Fibroblast of skin of abdomen (primary cell): ENCODE data around the gene ZNF264.

Experiments
- DNase-seq: peaks from one replicate; pipeline ENCODE4 v3.0.0-alpha.2; 2013

Gene ZNF264

GRCh38 chr19:57245959-57246358 lies 54.7 kb downstream of the ZNF264 start:
- no peak for DNase-seq

- DNase-seq, result no peak
Measured at GRCh38 chr19:57248646-57249045, 57.3 kb downstream of the ZNF264 start.

GRCh38 chr19:57249329-57249728 lies 58.0 kb downstream of the ZNF264 start:
- no peak for DNase-seq

- peak; percentile 9 for DNase-seq
Measured at GRCh38 chr19:57253767-57254166, 62.5 kb downstream of the ZNF264 start.

GRCh38 chr19:57262044-57262443 lies 70.7 kb downstream of the ZNF264 start:
- DNase-seq, result no peak

GRCh38 chr19:57263244-57263741 lies 72.0 kb downstream of the ZNF264 start:
- no peak for DNase-seq

- DNase-seq, result no peak
Measured at GRCh38 chr19:57267291-57267690, 76.0 kb downstream of the ZNF264 start.

- DNase-seq, result peak; percentile 93
Measured at GRCh38 chr19:57269515-57270250, 78.4 kb downstream of the ZNF264 start.

- no peak for DNase-seq
Measured at GRCh38 chr19:57271280-57271679, 80.0 kb downstream of the ZNF264 start.
